GF-D8 (cell line): ENCODE data around the gene LCTL.
"Not testable (repeated sequence)": the region's sequence is repeated elsewhere in the genome, so short reads cannot be mapped to it uniquely, and the experiment has no call there.

ENCODE experiments used
- DNase-seq: peaks from one replicate; lab custom pipeline; 2025; lab: John Stamatoyannopoulos, UW

LCTL gene

GRCh38 chr15:66503041-66503648 is 62.7 kb downstream of the LCTL start:
- not testable (repeated sequence) for DNase-seq

- no peak for DNase-seq
Observed at GRCh38 chr15:66502491-66502890, 63.3 kb downstream of the LCTL start.

- DNase-seq: not testable (repeated sequence)
Observed at GRCh38 chr15:66500346-66500745, 65.5 kb downstream of the LCTL start.

- no peak for DNase-seq
Observed at GRCh38 chr15:66498501-66499386, 67.1 kb downstream of the LCTL start.
